Activated gamma-delta T cell treated with anti-CD3 and anti-CD28 coated beads, Interleukin-2, amount 50 U/mL, for 16 hours (primary cell): ENCODE measurements around the gene PYGB.
"Not testable (repeated sequence)": the region's sequence is repeated elsewhere in the genome, so short reads cannot be mapped to it uniquely, and the experiment has no call there.

ENCODE experiments used
- DNase-seq: peaks from one replicate; pipeline ENCODE4 v3.0.0-alpha.2; 2020; ENCODE audit warnings: low read depth

PYGB gene

DNA sequence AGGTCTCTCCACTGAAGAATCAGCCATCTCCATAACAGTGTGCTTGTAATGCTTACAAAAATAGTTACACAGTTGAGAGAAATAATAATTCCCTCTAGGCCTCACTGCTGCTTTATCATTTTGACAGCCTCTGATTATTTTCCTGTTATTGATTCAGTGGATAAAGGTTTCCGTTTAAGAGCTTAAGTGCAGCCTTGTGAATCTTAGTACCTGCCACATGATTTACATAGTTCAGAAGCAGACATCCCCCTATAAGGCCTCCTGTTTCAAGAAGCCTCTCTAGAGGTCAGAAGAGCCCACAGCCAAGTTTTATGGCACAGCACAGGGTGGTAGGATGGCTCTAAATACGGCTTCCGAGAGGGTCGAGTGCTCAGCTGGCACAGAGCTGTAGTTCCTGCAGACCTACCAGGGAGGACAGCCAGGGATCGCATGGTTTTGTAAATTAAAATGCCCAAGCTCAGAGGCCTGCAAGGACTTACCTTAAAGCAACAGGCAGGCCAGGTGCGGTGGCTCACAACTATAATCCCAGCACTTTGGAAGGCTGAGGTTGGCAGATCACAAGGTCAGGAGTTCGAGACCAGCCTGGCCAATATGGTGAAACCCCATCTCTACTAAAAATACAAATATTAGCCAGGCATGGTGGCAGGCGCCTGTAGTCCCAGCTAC lies 17.6 kb upstream of the PYGB start:
- DNase-seq, result no peak

DNA sequence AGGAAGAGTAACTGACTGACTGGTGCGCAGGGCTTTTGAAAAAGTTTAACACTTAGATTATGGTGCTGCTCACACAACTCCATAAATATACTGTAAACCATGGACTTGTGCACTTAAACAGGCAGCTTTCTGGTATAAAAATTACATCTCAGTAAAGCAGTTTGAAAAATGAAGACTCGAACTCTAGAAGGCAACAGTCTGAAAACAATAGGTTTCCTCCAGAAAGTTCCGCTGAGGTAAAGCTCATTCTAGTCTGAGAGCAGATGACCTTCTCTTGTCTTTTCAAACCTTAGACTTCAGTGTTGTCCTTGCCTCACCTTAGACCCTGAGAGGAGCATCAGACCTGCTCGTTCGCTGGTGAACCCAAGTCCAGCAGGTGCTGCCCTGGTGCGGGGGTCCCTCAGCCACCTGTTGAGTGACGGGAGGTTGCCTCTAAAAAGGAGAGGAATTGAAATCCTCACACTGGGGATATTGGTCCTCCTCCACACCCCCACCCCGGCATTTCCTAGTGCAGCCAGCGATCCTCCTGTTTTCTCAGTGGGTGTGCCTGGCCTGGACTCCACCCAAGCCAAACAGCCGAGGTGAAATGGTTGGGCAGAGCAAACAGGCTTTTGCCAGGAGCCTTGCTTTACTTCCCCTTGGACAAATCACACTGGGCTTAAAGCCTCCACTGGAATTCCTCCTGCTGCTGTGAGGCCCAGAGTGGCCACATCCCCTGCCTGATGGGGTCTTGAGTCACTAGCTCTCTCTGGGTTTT lies 14.7 kb upstream of the PYGB start:
- DNase-seq, result no peak

DNA sequence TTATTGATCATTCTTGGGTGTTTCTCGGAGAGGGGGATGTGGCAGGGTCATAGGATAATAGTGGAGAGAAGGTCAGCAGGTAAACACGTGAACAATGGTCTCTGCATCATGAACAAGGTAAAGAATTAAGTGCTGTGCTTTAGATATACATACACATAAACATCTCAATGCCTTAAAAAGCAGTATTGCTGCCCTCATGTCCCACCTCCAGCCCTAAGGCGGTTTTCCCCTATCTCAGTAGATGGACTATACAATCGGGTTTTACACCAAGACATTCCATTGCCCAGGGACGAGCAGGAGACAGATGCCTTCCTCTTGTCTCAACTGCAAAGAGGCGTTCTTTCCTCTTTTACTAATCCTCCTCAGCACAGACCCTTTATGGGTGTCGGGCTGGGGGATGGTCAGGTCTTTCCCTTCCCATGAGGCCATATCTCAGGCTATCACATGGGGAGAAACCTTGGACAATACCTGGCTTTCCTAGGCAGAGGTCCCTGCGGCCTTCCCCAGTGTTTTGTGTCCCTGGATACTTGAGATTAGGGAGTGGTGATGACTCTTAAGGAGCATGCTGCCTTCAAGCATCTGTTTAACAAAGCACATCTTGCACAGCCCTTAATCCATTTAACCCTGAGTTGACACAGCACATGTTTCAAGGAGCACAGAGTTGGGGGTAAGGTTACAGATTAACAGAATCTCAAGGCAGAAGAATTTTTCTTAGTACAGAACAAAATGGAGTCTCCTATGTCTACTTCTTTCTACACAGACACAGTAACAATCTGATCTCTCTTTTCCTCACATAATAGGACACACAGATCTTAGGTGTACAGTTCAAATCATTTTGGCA lies 13.7 kb upstream of the PYGB start:
- not testable (repeated sequence) for DNase-seq

DNA sequence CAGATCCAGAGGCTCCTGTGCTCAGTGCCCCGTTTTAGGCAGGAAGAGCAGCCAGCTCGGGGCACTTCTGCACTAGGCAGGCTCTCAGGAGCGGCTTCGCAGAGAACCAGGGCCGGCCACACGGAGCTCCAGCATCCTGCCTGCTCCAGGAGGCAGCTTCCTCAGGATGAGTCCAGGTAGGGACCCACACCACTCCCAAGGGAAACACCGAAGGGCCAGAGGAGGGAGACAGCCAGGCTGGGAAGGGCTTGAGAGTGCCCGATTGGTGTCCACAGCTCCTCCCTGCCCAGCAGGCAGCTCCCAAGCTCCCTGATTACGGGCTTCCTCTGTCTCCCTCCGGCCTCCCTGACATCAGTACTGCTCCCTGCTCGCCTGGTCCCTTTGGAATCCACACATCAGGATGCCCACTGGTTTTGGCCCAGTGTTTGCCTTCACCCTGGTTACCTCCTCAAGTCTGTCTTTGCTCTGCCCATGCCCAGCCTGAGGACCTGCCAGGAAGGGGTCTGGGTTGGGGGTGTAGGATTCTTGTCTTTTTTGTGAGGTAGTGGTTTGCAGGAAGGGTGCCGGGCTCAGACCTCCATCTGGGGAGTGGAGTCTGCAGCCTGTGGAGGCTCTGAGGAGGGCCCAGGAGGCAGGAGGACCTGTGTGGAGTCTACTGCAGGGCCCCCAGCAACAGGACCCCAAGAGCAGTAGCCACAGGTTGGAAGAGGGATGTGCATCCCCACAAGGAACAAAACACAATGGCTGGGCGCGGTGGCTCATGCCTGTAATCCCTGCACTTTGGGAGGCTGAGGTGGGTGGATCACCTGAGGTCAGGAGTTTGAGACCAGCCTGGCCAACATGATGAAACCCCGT lies 11.2 kb upstream of the PYGB start:
- no peak for DNase-seq

DNA sequence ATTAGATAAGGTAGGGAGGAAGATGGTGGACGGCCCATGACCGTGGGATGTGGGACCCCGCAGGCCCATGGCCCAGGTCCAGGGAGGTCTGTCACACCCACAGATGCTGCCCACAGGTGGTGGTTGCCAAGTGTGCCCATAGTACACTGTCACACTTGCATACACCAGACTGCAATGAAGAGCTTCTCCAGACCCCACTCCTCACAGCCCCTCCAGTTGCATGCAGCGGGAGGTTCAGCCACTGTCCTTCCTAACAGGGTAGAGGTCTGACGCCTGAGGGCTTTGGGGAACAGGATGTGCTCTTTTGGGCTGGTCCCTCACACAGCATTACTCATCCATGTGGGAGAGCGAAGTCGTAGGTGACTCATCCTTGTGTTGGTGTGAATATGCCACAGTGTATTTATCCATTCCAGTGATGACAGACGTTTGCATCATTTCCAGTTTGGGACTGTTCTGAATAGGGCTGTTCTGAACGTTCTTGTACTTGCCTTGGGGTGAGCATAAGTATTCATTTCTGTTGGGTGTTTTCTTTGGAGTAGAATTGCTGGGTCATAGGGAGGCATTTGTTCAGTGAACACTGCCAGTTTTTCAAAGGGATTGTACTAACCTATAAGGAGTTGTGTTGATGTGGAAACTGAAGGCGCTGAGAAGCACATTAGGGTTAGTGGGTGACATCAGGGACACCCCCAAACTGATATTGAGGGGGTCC lies 10.1 kb upstream of the PYGB start:
- peak; percentile 14 for DNase-seq

DNA sequence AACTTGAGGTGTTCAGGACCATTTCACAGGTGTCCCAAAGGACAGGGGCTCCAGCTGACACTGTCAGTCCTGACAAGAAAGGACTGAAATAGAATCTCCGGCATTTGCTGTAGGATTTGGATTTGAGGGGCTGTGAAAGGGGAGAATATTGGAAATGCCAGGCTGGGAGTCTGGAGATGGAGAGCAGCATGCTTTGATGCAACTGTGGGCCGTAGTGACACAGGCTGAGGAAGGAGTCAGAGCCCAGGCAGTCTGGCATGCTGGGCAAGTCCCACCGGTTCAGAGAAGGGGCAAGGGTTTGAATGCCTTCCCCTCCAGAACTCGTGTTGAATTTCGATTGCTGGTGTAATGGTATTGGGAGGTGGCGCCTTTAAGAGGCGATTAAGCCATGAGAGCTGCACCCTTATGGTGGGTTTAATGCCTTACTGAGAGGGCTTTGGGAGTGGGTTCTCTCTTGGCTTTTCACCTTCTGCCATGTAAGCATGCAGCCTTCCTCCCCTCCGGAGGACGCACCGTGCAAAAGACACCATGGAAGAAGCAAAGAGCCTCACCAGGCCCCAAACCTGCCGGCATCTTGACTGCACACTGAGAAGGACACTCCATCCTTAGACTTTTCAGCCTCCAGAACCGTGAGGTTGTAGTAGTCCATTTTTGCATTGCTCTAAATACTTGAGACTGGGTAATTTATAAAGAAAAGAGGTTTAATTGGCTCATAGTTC lies 9.4 kb upstream of the PYGB start:
- DNase-seq, result no peak

DNA sequence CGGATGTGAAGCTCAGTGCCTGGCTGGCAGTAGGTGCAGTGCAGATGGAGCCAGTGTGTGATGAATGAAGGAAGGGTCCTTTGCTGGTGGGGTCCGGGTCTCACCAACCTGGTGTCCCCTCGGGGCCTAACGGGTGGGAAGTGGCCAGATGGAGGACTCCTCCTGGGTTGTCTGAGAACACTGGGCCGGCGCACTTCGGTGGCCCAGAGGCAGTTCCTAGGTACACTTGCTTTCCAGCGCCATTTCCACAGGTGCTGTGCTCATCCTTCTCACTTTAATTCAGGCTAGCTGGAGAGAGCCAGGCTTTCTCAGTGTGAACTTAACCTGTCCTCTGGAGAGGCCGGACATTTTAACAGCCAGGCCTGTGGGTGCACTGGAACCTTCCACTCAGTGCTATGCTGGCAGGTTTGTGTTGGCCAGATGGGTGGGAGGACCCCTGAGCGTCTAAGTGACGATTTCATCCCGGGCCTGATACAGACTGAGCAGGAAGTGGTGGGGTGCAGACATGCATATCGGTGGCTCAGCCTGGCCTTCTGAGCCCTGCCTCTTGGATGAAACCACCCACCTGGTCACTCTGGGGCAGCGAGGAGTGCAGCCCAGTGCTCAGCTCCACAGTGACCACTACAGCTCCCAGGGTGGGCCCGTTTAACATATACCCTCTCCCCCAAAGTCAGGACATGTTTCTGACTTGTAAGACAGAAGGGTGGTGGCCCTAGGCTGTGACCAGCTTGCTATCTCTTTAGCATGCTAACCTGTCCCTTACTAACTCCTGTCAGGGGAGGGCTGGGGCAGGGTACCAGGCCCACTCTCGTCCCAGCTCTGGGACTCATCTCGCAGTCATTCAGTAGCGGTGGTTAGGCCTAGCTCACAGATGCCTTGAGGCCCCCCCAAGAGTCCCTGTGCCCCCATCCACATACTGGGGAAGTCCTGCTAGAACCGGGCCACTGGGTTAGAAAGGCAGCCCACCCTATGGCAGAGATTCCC lies 8.2 kb upstream of the PYGB start:
- no peak for DNase-seq

DNA sequence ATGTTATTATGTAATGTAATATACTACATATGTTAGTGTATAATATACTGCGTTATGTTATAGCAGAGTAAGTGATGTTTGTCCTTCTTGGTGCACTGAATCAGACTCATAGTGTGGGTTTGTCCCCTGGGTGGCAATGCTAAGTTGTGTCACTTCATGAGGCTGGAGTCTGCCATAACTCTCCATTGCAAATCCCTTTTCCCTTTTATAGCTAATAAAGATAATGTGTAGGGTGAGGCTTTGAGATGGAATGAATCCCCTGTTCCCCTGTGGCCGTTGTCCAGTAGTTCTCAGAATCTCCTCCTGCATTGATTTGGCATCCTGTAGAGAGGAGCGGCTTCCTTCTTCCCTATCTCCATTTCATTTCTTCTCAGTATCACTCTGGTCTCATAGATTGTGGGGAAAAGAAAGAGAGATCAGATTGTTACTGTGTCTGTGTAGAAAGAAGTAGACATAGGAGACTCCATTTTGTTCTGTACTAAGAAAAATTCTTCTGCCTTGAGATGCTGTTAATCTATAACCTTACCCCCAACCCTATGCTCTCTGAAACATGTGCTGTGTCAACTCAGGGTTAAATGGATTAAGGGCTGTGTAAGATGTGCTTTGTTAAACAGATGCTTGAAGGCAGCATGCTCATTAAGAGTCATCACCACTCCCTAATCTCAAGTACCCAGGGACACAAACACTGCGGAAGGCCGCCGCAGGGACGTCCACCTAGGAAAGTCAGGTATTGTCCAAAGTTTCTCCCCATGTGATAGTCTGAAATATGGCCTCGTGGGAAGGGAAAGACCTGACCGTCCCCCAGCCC lies 6.8 kb upstream of the PYGB start:
- not testable (repeated sequence) for DNase-seq

DNA sequence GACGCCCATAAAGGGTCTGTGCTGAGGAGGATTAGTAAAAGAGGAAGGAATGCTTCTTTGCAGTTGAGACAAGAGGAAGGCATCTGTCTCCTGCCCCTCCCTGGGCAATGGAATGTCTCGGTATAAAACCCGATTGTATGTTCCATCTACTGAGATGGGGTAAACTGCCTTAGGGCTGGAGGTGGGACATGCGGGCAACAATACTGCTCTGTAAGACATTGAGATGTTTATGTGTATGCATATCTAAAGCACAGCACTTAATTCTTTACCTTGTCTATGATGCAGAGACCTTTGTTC lies 6.3 kb upstream of the PYGB start:
- DNase-seq, result not testable (repeated sequence)

DNA sequence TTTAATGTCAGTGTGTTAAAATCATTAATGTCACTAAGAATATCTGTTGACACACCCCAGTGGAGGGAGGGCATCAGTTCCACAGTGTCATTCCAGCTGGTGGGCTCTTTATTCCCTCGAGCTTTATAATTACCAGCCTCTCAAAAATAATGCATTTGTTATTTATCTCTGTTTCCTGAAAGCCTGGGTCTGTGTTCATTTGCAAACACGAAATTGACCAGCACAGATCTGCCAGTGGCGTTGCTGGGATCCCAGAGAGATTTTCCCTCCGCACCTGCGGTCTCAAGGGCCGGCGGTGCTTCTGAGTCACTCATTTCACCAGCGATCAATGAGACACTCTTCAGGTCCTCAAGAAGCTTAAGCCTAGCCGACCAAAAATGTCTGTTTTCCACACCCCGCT lies 5.7 kb upstream of the PYGB start:
- DNase-seq, result no peak

DNA sequence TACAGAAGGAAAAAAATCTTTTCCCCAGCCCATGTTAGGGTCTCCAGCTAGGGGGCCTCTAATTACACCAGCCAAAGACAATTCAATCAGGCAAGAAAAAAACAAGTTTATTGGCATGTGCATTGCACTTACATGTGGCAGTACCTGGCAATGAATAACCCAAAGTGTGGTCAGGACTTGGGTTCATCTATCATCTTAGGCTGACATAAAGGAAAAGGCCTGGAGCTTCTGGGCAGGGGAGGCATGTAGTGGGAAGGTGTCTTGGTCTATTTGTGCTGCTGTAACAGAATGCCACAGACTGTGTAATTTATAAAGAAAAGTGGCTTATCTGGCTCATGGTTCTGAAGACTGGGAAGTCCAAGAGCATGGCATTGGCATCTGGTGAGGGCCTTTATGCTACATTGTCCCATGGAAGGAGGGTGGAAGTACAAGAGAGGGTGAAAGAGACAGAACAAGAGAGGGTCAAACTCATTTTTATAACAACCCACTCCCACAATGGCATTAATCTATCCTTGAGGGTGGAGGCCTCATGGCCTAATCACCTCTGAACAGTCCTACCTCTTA lies 4.4 kb upstream of the PYGB start:
- DNase-seq, result no peak

DNA sequence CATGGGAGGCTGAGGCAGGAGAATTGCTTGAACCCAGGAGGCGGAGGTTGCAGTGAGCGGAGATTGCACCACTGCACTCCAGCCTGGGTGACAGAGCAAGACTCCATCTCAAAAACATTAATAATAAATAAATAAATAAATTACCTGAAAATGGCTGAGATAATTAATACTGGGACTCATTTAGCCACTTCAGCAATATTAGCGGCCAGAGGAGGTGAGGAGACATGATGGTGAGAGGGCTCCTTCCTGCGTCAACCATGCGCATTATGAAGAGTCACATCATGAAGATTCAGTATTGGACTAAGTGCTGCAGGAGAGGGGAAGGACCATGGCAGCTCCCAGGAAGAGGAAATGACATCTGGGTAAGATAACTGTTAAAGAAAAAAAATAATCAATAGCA lies 2.9 kb upstream of the PYGB start:
- no peak for DNase-seq

DNA sequence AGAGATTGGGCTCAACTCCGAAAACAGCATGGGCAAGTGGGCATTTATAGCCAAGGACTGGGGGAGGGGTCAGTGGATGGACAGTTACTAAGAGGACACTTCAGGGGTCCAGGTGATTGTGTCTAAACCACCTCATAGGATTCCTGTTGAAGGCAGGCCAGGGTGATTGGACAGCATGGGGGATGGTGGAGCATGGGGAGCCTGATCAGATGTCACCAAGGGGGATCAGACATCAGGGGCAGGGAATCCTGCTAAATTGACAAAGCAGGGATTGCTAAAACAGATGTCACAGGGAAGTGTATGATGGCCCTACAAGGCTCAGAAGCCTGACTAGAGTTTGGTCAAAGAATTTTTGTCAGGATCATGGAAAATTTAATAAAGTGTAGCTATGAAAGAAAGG lies 2.4 kb upstream of the PYGB start:
- DNase-seq, result no peak

DNA sequence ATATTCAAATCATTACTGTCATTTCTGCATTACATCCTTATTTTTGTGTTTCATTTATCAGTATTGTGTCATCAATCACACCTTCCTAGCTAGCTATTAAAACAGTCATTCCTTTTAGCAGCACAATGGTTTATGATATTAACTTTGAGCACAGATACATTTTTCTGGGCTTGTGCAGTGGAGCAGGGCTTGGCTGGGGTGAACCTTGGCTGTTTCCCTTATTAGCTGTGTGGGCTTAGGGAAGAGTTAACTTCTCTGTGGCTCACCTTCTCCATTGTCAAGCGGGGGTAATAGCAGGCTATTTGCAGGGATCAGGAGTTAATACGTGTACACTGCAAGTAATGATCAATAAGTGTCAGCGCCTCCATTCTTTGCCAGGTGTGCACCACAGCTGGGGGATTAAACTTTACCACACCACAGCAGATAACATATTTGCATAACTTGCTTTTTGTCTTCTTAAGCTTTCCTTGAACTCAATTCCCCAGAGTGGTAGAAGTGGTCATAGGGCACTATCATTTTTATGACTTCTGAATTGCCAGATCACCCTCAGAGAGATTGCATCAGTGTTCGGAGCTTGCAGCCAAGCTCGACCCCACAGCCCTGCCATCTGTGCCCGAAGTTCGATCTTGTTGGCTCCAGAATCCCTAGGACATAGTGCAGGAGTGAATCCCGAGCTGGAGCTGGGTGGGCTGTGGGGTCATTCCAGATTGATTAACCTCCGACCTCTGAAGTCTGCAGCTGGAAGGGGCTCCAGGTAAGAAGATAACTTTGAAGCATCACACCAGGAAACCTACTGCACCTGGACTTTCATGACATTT lies 1.5 kb upstream of the PYGB start:
- DNase-seq, result no peak

DNA sequence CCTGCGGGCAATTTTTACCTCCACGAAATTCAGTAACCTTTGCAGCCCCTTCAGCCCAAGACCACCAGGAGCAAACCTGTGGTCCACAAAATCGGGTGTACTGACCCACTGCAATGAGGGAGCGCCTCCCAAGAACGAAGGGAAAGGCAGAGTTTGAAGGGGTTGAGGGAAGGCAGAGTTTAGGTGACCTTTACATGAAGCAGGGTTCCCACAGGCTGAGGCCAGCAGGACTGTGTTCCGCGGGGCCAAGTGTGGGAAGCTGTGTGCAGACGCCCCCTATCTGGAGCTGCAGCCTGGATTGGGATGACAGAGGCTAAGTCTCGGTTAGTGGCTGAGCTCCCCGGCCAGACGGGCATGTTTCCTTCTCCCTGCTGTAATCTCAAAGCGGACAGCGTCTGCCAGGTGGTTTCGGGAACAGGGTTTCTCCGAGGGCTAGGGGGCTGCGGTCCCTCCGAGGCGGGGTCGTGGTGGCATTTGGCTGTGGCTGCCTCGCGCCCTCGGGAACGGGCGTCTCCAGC lies 826 bp upstream of the PYGB start:
- no peak for DNase-seq

DNA sequence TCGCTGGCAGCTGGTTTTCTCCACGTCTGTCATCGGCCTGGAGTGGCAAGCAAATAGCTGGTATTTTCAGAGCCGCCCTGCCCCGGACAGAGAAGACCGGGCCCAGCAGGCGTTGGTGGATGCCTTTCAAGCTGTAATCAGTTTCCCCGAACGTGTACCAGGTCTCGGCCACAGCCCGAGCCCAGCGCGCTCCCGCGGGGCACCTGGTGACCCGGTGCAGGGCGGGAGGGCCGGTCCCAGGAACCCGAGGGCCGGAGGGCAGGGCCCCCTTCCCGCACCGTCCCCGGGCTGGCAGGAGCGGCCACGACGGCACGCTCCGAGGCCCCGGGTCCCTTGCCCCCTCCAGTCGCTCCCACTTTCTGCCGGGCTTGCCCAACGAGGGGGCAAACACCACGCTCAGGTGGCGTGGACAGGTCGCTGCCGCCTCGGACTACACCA lies 348 bp upstream of the PYGB start:
- no peak for DNase-seq

DNA sequence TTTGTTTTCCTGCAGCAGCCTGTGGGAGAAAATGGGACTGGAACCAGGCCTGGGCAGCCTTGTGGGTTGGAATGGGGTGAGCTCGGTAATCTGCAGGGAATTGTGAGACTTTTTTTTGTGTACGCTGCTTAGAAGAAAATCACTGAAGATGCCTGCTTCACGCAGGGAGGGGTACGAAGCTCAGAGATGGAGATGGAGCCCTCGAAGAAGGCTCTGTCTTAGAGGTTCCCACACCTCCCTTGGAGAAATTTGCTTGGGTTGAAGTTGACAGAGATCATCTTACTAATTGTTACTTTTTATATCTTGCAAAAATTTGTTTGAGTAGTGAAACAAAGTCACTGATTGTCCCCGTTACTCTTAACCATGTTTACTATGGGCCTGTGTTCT lies 894 bp downstream of the PYGB start:
- DNase-seq, result no peak
